DMS79 treated with DMSO at 0.1 percent for 48 hours (cell line): ENCODE data around the gene MAP3K14.
"Not testable (repeated sequence)": the region's sequence is repeated elsewhere in the genome, so short reads cannot be mapped to it uniquely, and the experiment has no call there.

Experiments used
- DNase-seq: peaks from one replicate; lab custom pipeline; 2025; lab: John Stamatoyannopoulos, UW

The MAP3K14 gene

DNA sequence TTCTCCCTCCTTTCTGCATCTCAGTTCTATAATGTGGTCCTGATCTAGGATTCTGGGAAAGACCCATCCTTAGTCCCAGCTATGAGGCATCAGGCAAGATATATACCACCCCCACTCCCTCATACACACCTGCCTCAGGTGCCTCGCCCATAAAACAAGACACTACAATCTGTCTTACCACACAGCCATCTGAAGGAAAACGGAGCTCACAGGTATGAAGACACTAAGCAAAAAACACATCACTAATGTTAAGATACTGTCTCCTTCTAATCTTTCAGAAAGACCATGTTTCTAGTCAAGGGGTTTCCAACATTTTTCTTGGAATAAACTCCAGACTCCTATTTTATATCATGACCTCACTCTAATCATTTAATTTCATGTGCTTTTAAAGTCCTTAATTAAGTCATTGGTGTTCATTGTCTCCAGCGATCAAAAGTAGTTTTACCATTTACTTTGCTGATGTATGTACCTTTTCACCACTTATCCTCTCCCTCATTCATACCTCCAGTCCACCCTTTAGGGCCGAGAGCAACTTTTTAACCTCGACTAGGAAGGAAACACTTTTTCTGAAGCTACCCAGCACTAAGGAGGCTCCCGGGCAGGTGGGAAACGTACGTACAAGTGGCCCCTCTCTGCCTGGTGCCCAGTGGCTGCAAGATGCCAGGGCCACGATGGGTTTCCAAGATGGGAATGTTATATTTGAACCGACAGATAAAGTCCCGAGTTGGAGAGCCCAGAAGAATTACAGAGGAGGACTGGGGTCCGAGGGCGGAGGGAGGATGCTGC, 979 bp downstream of the MAP3K14 start:
- DNase-seq: no peak

DNA sequence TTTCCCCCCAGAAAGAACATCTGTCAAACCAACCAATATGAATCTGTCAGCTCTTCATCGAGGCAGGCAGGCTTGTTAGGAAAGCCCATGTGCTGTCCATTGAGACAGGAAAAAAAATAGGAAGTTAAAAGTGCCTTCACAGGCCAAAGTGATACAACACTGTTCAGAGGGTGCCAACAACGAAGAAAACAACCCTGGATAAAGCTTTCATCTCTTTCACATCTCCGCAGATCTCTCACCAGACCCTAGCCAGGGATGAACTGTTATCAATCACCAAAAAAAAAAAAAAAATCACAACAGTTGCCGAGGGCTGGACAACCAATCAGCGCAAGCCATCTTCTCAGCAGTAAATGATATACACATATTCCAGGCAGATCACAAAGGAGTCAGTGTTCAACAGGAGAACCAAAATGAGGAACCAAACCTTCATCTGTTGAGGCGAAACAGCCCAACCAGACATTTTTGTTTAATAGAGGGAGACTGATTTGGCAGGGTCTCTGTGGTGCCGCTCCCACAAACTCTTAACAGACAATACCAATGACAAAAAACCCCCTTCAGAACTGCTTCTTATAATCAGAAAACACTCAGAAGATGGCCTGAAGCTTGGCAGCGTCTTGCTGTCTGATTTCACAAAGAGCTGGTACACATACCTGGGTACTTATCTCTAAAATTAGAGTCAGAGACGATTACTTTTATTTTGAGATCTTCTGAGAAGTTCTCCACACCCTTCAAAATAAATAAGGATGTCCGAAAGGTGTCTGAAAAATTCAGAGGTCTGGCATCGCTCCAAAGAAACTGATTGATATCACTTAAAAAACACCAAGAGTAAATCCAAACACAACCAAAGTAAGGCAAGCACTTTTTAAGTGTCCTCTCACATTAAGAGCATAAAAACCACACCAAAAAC, 1.8 kb downstream of the MAP3K14 start:
- DNase-seq: no peak

DNA sequence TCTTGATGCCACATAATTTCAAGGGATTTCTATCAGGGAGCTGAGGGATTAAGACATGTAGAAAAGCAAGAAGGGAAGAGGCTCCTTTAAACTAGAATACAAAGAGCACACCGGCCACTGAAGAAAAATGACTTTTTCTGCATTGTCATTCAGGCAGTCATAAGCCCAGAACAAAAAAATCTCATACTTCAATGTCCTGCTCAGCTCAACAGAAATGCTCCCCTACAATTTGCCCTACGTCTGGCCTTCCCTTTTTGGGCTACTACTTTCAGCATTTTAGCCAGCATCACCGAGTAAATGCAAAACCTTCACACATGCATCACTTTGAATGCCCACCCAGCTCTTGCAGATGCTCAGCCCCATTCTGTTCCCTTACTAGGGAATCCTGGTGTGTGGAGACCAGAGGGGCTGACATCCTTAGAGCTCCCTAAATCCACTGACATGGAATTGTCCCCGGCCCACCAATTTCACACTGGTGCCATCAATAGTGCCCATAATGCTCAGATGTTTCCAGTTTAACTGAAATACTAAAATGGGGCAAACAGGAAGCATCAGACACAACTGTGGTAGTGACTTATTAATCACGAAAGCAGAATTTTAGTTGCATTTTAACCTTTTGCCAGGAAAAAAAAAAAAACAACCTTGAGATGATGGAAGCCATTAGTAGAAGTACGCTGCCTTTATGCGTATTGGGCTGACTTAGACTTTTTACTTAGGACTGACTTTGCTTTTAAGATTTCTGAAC, 2.7 kb downstream of the MAP3K14 start:
- no peak for DNase-seq

DNA sequence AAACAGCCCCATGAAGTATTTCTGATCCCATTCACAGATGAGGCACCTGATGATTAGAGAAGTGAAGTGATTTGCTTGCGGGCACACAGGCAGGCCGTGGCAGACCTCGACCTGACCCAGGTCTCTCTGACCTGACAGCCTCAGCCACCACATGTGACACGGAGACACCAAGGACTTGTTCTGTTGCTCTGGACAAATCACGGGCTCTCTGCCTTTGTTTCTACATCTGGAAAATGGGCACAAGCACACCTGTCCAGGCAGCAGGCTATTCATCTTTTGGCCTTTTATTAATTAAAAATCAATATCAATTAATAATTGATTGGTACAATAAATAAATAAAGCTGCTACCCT, 3.4 kb downstream of the MAP3K14 start:
- no peak for DNase-seq

DNA sequence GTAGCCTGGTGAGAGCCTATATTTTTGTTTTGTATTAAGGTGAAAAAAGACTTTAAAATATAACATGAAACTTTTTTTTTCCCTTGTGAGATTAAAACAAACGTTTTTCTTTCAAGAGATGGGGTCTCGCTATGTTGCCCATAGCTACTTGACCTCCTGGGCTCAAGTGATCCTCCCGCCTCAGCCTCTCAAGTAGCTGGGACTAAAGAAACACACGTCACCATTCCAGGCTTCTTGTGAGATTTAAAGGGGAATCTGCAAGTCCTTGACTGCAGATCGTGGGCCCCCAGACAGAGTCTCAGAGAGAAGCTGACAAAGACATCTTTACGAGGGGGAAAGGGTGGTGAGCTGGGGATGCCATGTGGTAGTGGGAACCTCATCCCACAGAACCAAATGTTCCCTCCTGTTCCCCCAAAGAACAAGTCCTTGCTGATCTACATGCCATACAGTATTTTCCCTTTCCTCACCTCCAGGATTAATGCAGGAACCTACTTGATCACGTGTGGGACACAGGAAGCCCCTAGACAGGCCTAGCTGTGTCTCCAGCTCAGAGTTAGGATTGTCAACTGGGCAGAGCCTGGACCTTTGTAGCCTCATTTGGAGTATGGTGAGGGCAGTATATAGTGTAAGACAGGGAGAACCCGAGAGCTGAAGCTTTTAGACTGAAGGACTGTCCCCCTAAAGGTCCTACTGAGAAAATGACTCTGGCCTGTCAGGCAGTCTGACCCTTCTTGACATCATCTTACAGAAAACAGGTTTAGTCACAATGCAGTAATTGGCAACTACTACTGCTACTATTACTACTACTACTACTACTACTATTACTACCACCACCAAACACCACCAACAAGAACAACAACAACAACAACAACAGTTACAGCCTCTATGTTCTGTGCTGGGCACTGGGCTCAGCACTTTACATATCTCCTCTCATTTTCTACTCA, 4.1 kb downstream of the MAP3K14 start:
- no peak for DNase-seq

DNA sequence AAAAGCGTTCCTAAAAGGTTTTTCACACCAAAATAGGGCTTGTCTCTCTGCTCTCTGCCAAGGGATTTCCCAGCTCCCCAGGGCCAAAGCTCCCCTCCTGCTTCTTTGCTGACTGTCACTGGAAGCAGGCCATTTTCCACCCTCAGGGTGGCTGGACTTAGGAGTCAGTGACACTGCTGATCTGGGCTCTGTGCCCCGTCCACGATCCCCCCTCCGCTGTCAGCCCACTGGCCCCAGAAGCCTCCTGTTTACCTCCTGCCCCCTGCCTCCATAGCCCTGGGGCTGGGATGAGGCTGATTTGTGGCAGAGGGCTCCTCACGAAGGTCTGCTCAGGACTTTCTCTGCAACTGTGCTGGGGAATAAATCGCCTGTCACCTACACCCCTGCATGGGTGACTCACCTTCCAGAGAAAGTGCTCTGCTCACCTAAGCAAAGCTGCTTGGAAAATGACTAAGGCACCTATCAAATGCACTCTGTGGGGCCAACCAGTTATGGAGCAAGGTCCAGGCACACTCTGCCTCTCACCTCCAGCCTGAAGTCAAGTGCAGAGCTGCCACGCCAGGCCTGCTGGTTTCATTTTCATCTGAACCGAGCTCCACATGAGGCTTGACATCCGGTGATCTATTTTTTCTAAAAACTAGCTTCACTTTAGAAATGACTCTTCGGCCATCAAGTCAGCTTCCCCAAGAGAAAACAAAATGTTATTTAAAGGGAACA, 4.9 kb downstream of the MAP3K14 start:
- DNase-seq: no peak

DNA sequence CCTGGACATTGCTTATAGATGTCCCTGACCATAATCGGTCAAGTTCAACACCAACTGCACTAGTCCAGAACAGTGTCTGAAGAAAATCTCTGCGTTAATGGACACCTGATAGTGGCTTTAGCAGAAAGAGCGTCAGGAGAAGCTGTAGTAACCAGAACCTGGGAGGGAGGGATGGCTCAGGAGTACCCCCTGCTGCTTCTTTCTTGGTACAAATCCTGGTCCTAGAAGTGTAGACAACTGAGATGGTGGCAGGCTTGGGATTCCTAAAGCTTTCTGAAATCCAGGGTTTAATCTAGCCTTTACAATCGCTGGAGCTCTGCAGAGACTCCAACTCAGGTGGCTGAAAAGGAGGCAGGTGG, 5.4 kb downstream of the MAP3K14 start:
- DNase-seq: no peak

DNA sequence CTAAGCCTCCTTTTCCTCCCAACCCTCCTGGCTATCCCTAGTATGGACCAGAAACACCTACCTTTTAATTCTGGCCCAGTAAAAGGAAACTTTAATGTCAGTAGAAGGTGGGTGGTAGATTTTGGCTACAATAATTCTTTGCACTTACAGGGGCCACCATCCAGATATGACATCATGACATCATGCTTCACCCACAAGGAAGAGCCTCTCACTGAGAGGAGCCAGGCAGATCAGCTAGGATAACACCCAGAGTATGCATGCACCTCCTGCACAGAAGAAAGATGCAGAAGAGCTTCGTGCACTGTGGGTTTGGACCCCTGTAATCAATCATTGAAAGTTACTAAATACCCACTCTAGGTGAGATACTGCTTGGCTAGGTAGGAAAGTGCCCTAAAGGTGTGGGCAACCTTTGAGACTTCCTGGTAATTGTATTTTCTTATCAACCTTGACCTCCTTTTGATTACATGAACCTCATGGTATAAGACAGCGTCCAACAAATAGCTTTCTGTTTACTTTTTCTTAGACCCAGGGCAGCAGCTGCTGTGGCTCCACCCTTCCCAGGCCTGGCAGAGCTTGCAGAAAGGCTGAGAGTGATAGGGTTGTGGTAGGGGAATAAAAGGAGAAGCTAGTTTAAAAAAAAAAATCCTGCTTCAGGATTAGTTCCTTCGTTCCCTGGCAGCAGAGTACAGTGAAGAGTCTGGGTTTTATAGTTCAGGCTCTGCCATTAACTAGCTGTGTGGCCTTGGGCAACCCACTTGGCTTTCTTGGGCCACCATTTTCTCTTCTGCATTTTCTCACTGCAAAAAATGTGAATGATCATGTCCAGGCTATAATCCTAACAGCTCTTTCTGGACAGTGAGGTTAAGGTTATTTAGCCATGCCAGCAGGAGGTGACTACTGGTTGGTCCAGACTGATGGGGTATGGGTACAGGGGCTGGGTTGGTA, 6.2 kb downstream of the MAP3K14 start:
- peak; percentile 92 for DNase-seq

DNA sequence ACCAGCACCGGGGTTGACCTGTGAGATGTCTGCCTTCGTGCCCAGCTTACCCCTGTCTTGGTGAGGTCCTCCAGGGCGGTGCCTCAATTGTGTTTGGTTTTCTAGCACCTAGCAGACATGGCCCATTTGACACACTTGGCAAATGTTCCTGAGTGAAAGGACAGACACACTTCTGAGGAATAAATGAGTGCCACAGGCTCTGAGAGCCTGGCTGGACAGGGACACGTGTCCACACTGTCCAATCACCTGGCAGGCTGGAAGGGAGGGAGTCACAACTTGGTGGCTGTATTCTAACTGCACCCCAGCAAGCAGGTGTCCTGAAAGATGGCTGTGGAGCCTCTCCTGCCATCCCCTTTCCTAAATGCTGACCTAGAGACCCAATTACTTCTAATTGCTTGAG, 7.4 kb downstream of the MAP3K14 start:
- peak; percentile 70 for DNase-seq

DNA sequence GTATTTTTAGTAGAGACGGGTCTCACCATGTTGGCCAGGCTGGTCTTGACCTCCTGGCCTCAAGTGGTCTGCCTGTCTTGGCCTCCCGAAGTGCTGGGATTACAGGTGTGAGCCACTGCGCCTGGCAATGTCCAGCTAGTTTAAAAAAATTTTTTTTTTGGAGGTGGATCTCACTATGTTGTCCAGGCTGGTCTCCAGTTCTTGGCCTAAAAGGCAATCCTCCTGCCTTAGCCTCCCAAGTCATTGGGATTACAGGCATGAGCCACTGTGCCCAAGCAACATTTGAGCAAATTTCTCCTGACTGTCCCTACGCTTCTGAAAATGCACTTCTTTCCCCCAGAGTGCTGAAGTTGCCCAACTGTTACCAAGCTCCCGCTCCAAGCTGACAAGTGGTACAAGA, 8.0 kb downstream of the MAP3K14 start:
- no peak for DNase-seq

DNA sequence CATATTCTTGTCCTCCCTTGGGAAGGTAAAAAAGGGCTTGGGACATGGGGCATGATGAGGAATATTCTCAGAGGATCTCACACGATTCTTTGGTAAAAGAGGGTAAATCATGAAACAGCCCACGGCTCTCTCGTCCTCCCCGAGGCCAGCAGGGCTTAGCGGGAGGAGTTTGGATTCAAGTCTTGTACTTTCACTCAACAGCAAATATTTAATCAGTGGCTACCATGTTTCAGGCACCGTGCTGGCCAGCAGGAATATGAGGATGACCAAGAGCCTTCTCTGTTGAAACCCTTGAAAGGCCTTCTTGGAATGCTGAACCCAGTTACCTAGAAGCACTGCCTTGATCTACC, 8.8 kb downstream of the MAP3K14 start:
- DNase-seq: no peak

DNA sequence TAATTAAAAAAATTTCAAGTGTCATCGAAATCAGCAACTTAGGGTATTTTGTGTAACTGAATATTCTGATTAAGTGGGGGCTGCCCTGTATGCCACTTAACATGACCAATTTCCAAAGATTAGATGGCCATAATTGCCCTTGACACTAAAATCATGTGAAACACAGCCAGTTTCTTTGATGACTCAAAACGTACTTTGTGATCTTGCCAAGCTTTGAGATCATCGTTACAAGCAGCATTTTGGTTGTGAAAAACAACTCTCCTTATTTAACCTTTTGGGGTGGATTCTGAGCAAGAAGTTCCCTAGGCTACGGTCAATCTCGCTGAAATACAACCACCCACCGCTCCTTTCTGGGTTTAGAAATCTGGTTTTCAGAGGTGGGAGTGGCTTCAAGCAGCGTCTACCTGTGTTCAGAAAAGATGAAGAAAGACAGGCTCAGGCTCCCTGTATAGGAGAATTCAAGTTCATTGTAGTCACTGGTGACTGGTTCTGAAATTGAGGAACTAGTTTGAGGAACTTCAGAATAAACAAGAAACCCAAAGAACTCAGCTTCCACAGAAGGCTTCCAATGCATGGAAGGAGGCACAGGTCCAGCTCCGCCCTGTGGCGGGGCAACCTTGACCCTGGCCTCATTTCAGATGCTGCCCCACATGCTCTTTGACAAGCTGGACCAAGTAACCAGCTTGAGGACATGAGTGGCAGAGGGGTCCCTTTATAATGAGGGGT, 9.4 kb downstream of the MAP3K14 start:
- DNase-seq: peak; percentile 32

DNA sequence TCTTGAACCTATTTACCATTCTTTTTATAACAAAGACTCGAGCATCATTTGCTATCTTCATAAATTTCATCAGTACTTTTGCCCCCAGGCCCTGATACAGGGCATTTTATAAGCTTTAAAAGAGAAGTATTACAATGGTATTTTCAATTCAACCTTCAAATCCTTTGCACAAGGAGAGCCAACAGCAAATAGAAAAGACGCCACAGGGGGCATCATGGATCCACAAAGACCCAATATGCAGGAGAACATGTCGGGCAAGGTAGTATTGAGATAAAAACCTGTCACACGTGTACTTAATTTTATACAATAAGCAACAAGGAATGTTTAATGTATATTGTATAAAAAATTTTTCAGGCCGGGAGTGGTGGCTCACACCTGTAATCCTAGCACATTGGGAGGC, 10.2 kb downstream of the MAP3K14 start:
- no peak for DNase-seq

DNA sequence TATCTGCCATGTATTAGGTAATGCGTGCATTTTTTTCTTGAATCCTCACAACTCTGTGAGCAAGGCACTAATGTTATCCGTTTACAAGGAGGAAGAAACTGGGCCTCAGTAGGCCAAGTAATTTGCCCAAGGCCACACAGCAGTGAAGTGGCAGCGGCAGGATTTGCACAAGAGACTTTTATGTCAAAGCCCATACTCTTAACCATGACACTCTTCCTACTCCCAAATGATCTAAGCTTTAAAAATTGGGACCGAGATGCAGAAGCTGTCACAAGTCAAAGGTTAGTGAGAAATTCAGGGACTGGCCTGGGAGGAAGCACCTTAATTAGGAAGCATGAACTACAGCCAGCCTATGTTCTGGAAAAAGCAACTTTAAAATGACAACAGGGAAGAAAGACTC, 10.7 kb downstream of the MAP3K14 start:
- DNase-seq: no peak

DNA sequence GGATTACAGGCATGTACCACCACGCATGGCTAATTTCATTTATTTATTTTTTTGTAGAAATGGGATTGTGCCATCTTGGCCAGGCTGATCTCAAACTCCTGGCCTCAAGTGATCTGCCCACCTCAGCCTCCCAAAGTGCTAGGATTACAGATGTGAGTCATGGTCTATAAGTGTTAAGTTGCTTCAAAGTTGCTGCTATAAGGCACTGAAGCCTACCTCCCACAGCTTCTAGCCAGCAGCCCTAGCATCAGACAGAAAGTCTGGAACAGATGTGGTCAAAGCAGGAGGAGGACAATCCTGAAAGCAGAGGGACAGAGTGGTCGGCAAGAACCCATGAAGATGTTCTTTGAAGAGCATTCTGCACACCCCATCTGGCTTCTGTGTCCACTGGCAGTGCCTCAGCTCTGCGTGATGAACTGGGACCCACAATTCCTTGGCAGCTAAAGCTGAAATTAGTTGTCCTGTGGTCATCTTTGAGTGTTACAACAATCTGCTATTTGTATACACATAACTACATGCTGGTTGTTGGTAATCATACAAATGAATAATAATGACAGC, 11.2 kb downstream of the MAP3K14 start:
- DNase-seq: no peak

DNA sequence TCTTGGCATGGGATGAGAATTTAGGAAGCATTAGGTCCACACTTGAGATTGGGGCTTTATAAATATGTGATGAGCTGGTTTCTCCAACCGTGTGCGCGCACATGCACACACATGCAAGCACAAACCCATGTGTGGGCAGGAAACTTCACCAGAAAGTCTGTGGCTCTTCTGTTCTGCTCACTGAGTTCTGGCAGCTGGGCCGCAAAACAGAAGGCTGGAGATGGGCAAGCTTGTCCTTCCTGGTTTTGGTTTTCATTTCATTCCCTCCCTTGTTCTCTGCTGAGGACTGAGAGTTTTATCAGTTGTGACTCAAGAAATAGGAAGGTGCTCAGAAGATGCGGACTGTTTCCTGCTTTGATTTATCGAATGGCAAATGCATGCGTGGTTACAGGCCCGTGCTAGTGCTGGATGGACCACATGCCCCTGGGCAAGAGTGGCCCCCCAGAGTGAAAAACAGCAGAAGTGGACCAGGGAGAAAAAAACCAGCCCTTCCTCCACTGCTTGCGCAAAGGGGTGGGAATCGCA, 14.1 kb downstream of the MAP3K14 start:
- DNase-seq: no peak

DNA sequence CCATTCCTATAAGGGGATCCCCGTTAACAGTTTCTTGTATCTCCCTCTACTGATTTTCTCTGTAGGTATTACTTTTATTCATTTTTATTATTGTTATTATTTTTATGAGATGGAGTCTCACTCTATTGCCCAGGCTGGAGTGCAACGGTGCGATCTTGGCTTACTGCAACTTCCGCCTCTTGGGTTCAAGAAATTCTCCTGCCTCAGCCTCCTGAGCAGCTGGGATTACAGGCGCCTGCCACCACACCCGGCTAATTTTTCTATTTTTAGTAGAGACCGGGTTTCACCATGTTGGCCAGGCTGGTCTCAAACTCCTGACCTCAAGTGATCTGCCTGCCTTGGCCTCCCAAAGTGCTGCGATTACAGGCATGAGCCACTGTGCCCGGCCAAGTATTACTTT, 14.6 kb downstream of the MAP3K14 start:
- DNase-seq: not testable (repeated sequence)

DNA sequence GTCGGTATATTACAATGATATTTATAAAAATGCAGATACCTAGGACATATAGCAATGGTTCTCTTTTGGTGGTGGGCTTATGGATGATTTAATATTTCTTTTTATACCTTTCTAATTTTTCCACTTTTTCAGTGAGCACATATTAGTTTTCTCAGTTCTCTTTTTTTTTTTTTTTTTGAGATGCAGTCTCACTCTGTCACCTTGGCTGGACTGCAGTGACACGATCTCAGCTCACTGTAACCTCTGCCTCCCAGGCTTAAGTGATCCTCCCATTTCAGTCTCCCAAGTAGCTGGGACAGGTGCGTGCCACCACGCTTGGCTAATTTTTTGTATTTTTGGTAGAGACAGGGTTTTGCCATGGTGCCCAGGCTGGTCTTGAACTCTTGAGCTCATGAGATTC, 15.1 kb downstream of the MAP3K14 start:
- DNase-seq: no peak
